Karpas-422 (cell line): ENCODE measurements around the gene KLF3. TPM values are rescaled to one million over a fixed set of nuclear protein-coding genes. Genes with fewer than 3 reads are reported as not detected.

ENCODE experiments used
- total RNA-seq: library from RNA; depleted of rRNA; stranded (reverse); fragments of >200 nt; shearing (Covaris generic); gene quantifications from 2 replicates; pipeline ENCODE4 v1.2.3, GENCODE V29; 2014; ENCODE audit warnings: low replicate concordance; rRNA removed

KLF3 gene
- total RNA-seq, 1 experiment from 2014 or later = not detected

Other genes with a start within 250 kb of the KLF3 start
- 48.5 and 142 TPM in 2 replicates for gene TLR10, start 118.8 kb downstream of the KLF3 start, total RNA-seq
- 36.0 and 103 TPM in 2 replicates for gene TLR1, start 140.6 kb downstream of the KLF3 start, total RNA-seq
- 12.4 and 39.9 TPM in 2 replicates for gene TLR6, start 192.6 kb downstream of the KLF3 start, total RNA-seq
- 1.6 and 4.1 TPM in 2 replicates for gene FAM114A1, start 203.6 kb downstream of the KLF3 start, total RNA-seq